Sigmoid colon (tissue), 4 donors: ENCODE measurements around the gene ACBD6.

Experiments used
- CTCF ChIP-seq, 4 experiments: fragments of 450-650 bp in 3 of 4; fragments of 200-600 bp in 1 of 4; IDR thresholded peaks; one replicate each; pipeline ENCODE4 v1.5.1; 2016 to 2019; ENCODE audit warnings: antibody characterized with exemption in 4 of 4, mild to moderate bottlenecking in 3 of 4, moderate library complexity in 2 of 4
- EP300 ChIP-seq, 4 donors: sonication (generic); formaldehyde crosslinking; IDR thresholded peaks; one replicate each; pipeline ENCODE4 v1.6.1; 2017; ENCODE audit warnings: antibody characterized with exemption in 4 of 4
- POLR2A ChIP-seq, 2 donors: fragments of 450-650 bp; IDR thresholded peaks; one replicate each; pipeline ENCODE4 v1.6.1; 2016; ENCODE audit warnings: antibody characterized with exemption in 2 of 2, mild to moderate bottlenecking in 2 of 2, moderate library complexity in 2 of 2
- POLR2AphosphoS5 ChIP-seq, 4 donors: sonication (generic); formaldehyde crosslinking; IDR thresholded peaks; one replicate each; pipeline ENCODE4 v1.6.1; 2017; ENCODE audit warnings: antibody characterized with exemption in 4 of 4

GRCh38 chr1:180507795-180508724 lies 5.7 kb upstream of the ACBD6 start:
- TF ChIP-seq CTCF (IDR thresholded peaks at IDR 0.05), result no peak
- no peak for TF ChIP-seq EP300 (IDR thresholded peaks at IDR 0.05)
- no peak for TF ChIP-seq POLR2AphosphoS5 (IDR thresholded peaks at IDR 0.05)
- no peak for TF ChIP-seq POLR2A (IDR thresholded peaks at IDR 0.05)
